ENCODE measurements around the gene NMT1. TPM values are rescaled to one million over a fixed set of nuclear protein-coding genes. Genes with fewer than 3 reads are reported as not detected.

NMT1 gene
- total RNA-seq, 4 donors from 2014 or later: 53.2 to 73.3 (median 65.9) TPM

- WGBS: 88% methylated on average over 5 of the region's 6 CpGs
- Histone ChIP-seq H3K4me1 (no peaks in the 10 kb centered on the region), H3K27ac (no peak overlapping the region), H3K36me3 (peaks cover 77% of the 10 kb centered on the region), H3K4me3 (no peak overlapping the region), H3K9me3 (no peaks in the 10 kb centered on the region), H3K27me3 (no peaks in the 10 kb centered on the region)
- DNase-seq (ENCODE audit: low spot score in 2 of 2): no peak
- no peak for TF ChIP-seq CTCF (IDR thresholded peaks at IDR 0.05)
- TF ChIP-seq POLR2A (IDR thresholded peaks at IDR 0.05): no peak
- TF ChIP-seq POLR2AphosphoS5 (IDR thresholded peaks at IDR 0.05): no peak
Observed at GRCh38 chr17:45030733-45031132, 30.4 kb upstream of the NMT1 start.

- DNase-seq (ENCODE audit: low spot score in 2 of 2): no peak
- peaks cover 75% of the 10 kb centered on the region for H3K36me3 ChIP-seq
Observed at GRCh38 chr17:45031231-45032173, 29.6 kb upstream of the NMT1 start.

GRCh38 chr17:45032174-45032541 lies 29.0 kb upstream of the NMT1 start:
- DNase-seq (ENCODE audit: low spot score in 2 of 2): no peak
- no peak overlapping the region for H3K4me3 ChIP-seq
- H3K27me3 ChIP-seq: no peaks in the 10 kb centered on the region
- H3K4me1 ChIP-seq: no peaks in the 10 kb centered on the region
- WGBS: 82% methylated on average over 9 of the region's 9 CpGs
- peaks cover 68% of the 10 kb centered on the region for H3K36me3 ChIP-seq
- TF ChIP-seq EP300 (IDR thresholded peaks at IDR 0.05): no peak
- no peak for TF ChIP-seq POLR2AphosphoS5 (IDR thresholded peaks at IDR 0.05)
- TF ChIP-seq POLR2A (IDR thresholded peaks at IDR 0.05): no peak
- TF ChIP-seq CTCF (IDR thresholded peaks at IDR 0.05): no peak
- H3K27ac ChIP-seq: no peak overlapping the region
- no peaks in the 10 kb centered on the region for H3K9me3 ChIP-seq

More at GRCh38 chr17:45031231-45032173, 29.6 kb upstream of the NMT1 start:
- WGBS: 81% methylated on average over 14 of the region's 14 CpGs
- no peak for TF ChIP-seq EP300 (IDR thresholded peaks at IDR 0.05)
- TF ChIP-seq CTCF (IDR thresholded peaks at IDR 0.05): no peak
- no peak for TF ChIP-seq POLR2AphosphoS5 (IDR thresholded peaks at IDR 0.05)
- no peak for TF ChIP-seq POLR2A (IDR thresholded peaks at IDR 0.05)
- Histone ChIP-seq H3K27me3 (no peaks in the 10 kb centered on the region), H3K27ac (no peak overlapping the region), H3K9me3 (no peaks in the 10 kb centered on the region), H3K4me3 (no peak overlapping the region), H3K4me1 (no peaks in the 10 kb centered on the region)

- no peak for DNase-seq (ENCODE audit: low spot score in 2 of 2)
- Histone ChIP-seq H3K36me3 (peaks cover 56% of the 10 kb centered on the region), H3K4me1 (peaks cover 16% of the 10 kb centered on the region), H3K4me3 (no peak overlapping the region), H3K27me3 (no peaks in the 10 kb centered on the region), H3K27ac (no peak overlapping the region), H3K9me3 (no peaks in the 10 kb centered on the region)
- WGBS: 91% methylated on average over 14 of the region's 14 CpGs
- no peak for TF ChIP-seq POLR2A (IDR thresholded peaks at IDR 0.05)
- no peak for TF ChIP-seq POLR2AphosphoS5 (IDR thresholded peaks at IDR 0.05)
- TF ChIP-seq EP300 (IDR thresholded peaks at IDR 0.05): no peak
- TF ChIP-seq CTCF (IDR thresholded peaks at IDR 0.05): no peak
Observed at GRCh38 chr17:45034599-45034998, 26.5 kb upstream of the NMT1 start.

GRCh38 chr17:45035848-45036247 lies 25.3 kb upstream of the NMT1 start:
- H3K4me3 ChIP-seq: no peak overlapping the region
- DNase-seq (ENCODE audit: low spot score in 2 of 2): no peak
- no peaks in the 10 kb centered on the region for H3K9me3 ChIP-seq
- TF ChIP-seq POLR2AphosphoS5 (IDR thresholded peaks at IDR 0.05) (no peak), POLR2A (IDR thresholded peaks at IDR 0.05) (no peak), CTCF (IDR thresholded peaks at IDR 0.05) (no peak), EP300 (IDR thresholded peaks at IDR 0.05) (no peak)
- WGBS: 93% methylated on average over 14 of the region's 14 CpGs
- peaks cover 43% of the 10 kb centered on the region for H3K36me3 ChIP-seq
- no peak overlapping the region for H3K27ac ChIP-seq
- no peaks in the 10 kb centered on the region for H3K27me3 ChIP-seq
- peaks cover 26% of the 10 kb centered on the region for H3K4me1 ChIP-seq

Measured in suprapubic skin (tissue), 4 donors.